ENCODE results near the gene UNC79.

DNA sequence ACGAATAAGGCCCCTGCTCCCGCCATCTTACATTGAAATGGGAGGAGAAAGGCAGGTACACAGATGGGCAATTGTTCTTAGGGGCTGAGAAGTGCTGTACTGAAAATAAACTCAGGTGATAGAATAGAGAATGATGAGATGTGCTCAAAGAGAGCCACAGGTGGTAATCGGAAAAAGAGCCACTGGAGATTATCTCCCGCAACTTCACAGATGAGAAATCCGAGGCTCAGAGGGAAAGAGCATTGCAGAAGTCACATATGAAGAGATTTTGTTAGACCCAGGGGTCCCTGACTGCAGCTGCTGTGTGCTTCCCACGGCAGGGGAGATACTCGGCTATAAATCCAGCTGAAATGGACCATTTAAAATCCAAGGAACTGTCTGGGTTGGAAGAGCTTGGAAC is 283.9 kb downstream of the UNC79 start:
- no peak for TF ChIP-seq CTCF (IDR thresholded peaks at IDR 0.05)
- TF ChIP-seq POLR2A (IDR thresholded peaks at IDR 0.05), result no peak

All from Peyer's patch (tissue), 4 donors.